HG02981 (cell line): ENCODE results near the gene ST8SIA2.

Experiments
- ATAC-seq: cut with Tn5 transposase; IDR thresholded peaks from one replicate; pipeline ENCODE4 v1.9.1; 2021; ENCODE audit warnings: mild to moderate bottlenecking, moderate library complexity; ENCODE audit not compliant: unreplicated experiment

ST8SIA2 gene

GRCh38 chr15:92395098-92395635 is 1.5 kb downstream of the ST8SIA2 start:
- no peak for ATAC-seq

- no peak for ATAC-seq
Measured at GRCh38 chr15:92399271-92399950, 5.7 kb downstream of the ST8SIA2 start.

- no peak for ATAC-seq
Measured at GRCh38 chr15:92400573-92400972, 6.9 kb downstream of the ST8SIA2 start.

GRCh38 chr15:92400980-92401787 is 7.5 kb downstream of the ST8SIA2 start:
- ATAC-seq: no peak

GRCh38 chr15:92402751-92403150 is 9.1 kb downstream of the ST8SIA2 start:
- ATAC-seq: no peak

GRCh38 chr15:92405942-92406341 is 12.3 kb downstream of the ST8SIA2 start:
- ATAC-seq: no peak

GRCh38 chr15:92407321-92407720 is 13.6 kb downstream of the ST8SIA2 start:
- ATAC-seq: no peak

- no peak for ATAC-seq
Measured at GRCh38 chr15:92407916-92408315, 14.2 kb downstream of the ST8SIA2 start.

- no peak for ATAC-seq
Measured at GRCh38 chr15:92409006-92409405, 15.3 kb downstream of the ST8SIA2 start.

GRCh38 chr15:92409521-92409920 is 15.8 kb downstream of the ST8SIA2 start:
- ATAC-seq: no peak

- no peak for ATAC-seq
Measured at GRCh38 chr15:92410537-92410936, 16.9 kb downstream of the ST8SIA2 start.

GRCh38 chr15:92411256-92411655 is 17.6 kb downstream of the ST8SIA2 start:
- no peak for ATAC-seq

- no peak for ATAC-seq
Measured at GRCh38 chr15:92413510-92413909, 19.8 kb downstream of the ST8SIA2 start.

- ATAC-seq: no peak
Measured at GRCh38 chr15:92415639-92416297, 22.1 kb downstream of the ST8SIA2 start.

- ATAC-seq: no peak
Measured at GRCh38 chr15:92416557-92416956, 22.9 kb downstream of the ST8SIA2 start.

- ATAC-seq: no peak
Measured at GRCh38 chr15:92417716-92418115, 24.0 kb downstream of the ST8SIA2 start.

GRCh38 chr15:92418864-92419263 is 25.2 kb downstream of the ST8SIA2 start:
- no peak for ATAC-seq

- no peak for ATAC-seq
Measured at GRCh38 chr15:92421976-92422375, 28.3 kb downstream of the ST8SIA2 start.

GRCh38 chr15:92425578-92426225 is 32.0 kb downstream of the ST8SIA2 start:
- no peak for ATAC-seq

- no peak for ATAC-seq
Measured at GRCh38 chr15:92429378-92430068, 35.8 kb downstream of the ST8SIA2 start.

- no peak for ATAC-seq
Measured at GRCh38 chr15:92430069-92430440, 36.4 kb downstream of the ST8SIA2 start.
